ENCODE data around the gene FSD1L.

The FSD1L gene

GRCh38 chr9:105503881-105504280 lies 56.0 kb downstream of the FSD1L start:
- Histone ChIP-seq H3K36me3 (ENCODE audit: control insufficient read depth, insufficient read depth, low read length) (no peaks in the 10 kb centered on the region), H3K27me3 (replicated peaks; ENCODE audit: control insufficient read depth, insufficient read depth, low read length) (no peaks in the 10 kb centered on the region), H3K4me3 (replicated peaks; ENCODE audit: low read depth, low read length) (no peak overlapping the region; the same call in 1 of the 2 replicates)
- TF ChIP-seq CTCF (IDR thresholded peaks at IDR 0.05; ENCODE audit: insufficient read depth, low read length, poor library complexity, severe bottlenecking) = no peak
- no peak for DNase-seq (ENCODE audit: extremely low read depth, insufficient read length)

- Histone ChIP-seq H3K36me3 (ENCODE audit: control insufficient read depth, insufficient read depth, low read length) (no peaks in the 10 kb centered on the region), H3K27me3 (replicated peaks; ENCODE audit: control insufficient read depth, insufficient read depth, low read length) (no peaks in the 10 kb centered on the region), H3K4me3 (replicated peaks; ENCODE audit: low read depth, low read length) (no peak overlapping the region)
- DNase-seq (ENCODE audit: extremely low read depth, insufficient read length) = no peak
- no peak for TF ChIP-seq CTCF (IDR thresholded peaks at IDR 0.05; ENCODE audit: insufficient read depth, low read length, poor library complexity, severe bottlenecking)
Measured at GRCh38 chr9:105507096-105507790, 59.4 kb downstream of the FSD1L start.

- no peaks in the 10 kb centered on the region for H3K36me3 ChIP-seq (ENCODE audit: control insufficient read depth, insufficient read depth, low read length)
- no peak for DNase-seq (ENCODE audit: extremely low read depth, insufficient read length)
- TF ChIP-seq CTCF (IDR thresholded peaks at IDR 0.05; ENCODE audit: insufficient read depth, low read length, poor library complexity, severe bottlenecking) = no peak
Measured at GRCh38 chr9:105508530-105508929, 60.7 kb downstream of the FSD1L start.

GRCh38 chr9:105510024-105510423 lies 62.2 kb downstream of the FSD1L start:
- Histone ChIP-seq H3K36me3 (ENCODE audit: control insufficient read depth, insufficient read depth, low read length) (peaks cover 2% of the 10 kb centered on the region), H3K27me3 (replicated peaks; ENCODE audit: control insufficient read depth, insufficient read depth, low read length) (no peaks in the 10 kb centered on the region), H3K4me3 (replicated peaks; ENCODE audit: low read depth, low read length) (no peak overlapping the region)
- peak; percentile 34 for DNase-seq (ENCODE audit: extremely low read depth, insufficient read length)
- TF ChIP-seq CTCF (IDR thresholded peaks at IDR 0.05; ENCODE audit: insufficient read depth, low read length, poor library complexity, severe bottlenecking) = no peak

More at GRCh38 chr9:105508530-105508929, 60.7 kb downstream of the FSD1L start:
- Histone ChIP-seq H3K4me3 (replicated peaks; ENCODE audit: low read depth, low read length) (no peak overlapping the region), H3K27me3 (replicated peaks; ENCODE audit: control insufficient read depth, insufficient read depth, low read length) (no peaks in the 10 kb centered on the region)

DNA sequence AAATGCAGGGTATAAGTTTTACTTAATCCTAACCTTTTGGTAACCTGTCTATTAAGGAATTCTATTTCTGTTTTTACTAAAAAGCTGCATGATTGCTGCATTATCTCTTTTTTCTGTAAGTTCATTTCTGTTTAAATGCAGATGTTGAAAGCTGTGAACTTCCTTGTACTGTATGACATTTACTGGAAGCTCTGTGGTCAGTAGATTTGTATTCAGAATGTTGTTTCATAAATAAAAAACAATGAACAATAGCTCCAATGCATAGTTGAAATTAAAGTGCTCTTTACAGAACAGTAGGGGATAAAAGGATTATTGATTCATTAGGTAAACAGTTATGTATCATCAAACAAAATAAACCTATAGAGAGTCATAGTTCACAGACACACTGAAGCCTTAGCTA lies 63.6 kb downstream of the FSD1L start:
- Histone ChIP-seq H3K36me3 (ENCODE audit: control insufficient read depth, insufficient read depth, low read length) (peaks cover 4% of the 10 kb centered on the region), H3K27me3 (replicated peaks; ENCODE audit: control insufficient read depth, insufficient read depth, low read length) (no peaks in the 10 kb centered on the region), H3K4me3 (replicated peaks; ENCODE audit: low read depth, low read length) (no peak overlapping the region)
- DNase-seq (ENCODE audit: extremely low read depth, insufficient read length) = no peak
- TF ChIP-seq CTCF (IDR thresholded peaks at IDR 0.05; ENCODE audit: insufficient read depth, low read length, poor library complexity, severe bottlenecking) = no peak
